Neural cell (in vitro differentiated cells): ENCODE measurements around the gene HS6ST1. TPM values are rescaled to one million over a fixed set of nuclear protein-coding genes. Genes with fewer than 3 reads are reported as not detected.

Experiments used
- H2AFZ ChIP-seq: fragments of 200-600, 300-800 bp; sonication (generic), shearing (Covaris generic); 2 replicates; pipeline ENCODE4 v1.6.0; 2014; ENCODE audit warnings: low read depth, mild to moderate bottlenecking, antibody characterized with exemption, low read length, moderate library complexity
- H3F3A ChIP-seq: fragments of 200-600 bp; shearing (Covaris generic); 2 replicates; pipeline ENCODE4 v1.6.1; 2016; ENCODE audit warnings: mild to moderate bottlenecking, moderate library complexity, mixed read lengths, antibody characterized with exemption, low read length; ENCODE audit not compliant: insufficient read depth, poor library complexity, severe bottlenecking
- H3K27ac ChIP-seq: fragments of 200-600, 300-800 bp; sonication (generic), shearing (Covaris generic); 2 replicates; pipeline ENCODE4 v1.5.1; 2014; ENCODE audit warnings: mild to moderate bottlenecking, low read length, moderate library complexity
- H3K27me3 ChIP-seq: fragments of 300-800, 200-600 bp; sonication (generic), shearing (Covaris generic); 2 replicates; pipeline ENCODE4 v1.6.0; 2014; ENCODE audit warnings: mild to moderate bottlenecking, low read depth, low read length, moderate library complexity; ENCODE audit not compliant: insufficient read depth
- H3K36me3 ChIP-seq: fragments of 300-800, 200-600 bp; sonication (generic), shearing (Covaris generic); 2 replicates; pipeline ENCODE4 v1.5.1; 2014; ENCODE audit warnings: mild to moderate bottlenecking, antibody characterized with exemption, low read length, moderate library complexity; ENCODE audit not compliant: insufficient read depth
- H3K4me2 ChIP-seq: fragments of 300-800, 200-600 bp; sonication (generic), shearing (Covaris generic); 2 replicates; pipeline ENCODE4 v1.6.0; 2014; ENCODE audit warnings: mild to moderate bottlenecking, low read length
- H3K4me3 ChIP-seq: fragments of 300-800, 200-600 bp; sonication (generic), shearing (Covaris generic); 2 replicates; pipeline ENCODE4 v1.5.1; 2014; ENCODE audit warnings: mild to moderate bottlenecking, low read length, moderate library complexity
- H3K79me2 ChIP-seq: fragments of 200-600 bp; shearing (Covaris generic); replicated peaks from 2 replicates; pipeline ENCODE4 v1.6.0; 2014; ENCODE audit warnings: mild to moderate bottlenecking, low read length, moderate library complexity; ENCODE audit not compliant: insufficient read depth
- H3K9ac ChIP-seq: fragments of 300-800, 200-600 bp; sonication (generic), shearing (Covaris generic); 2 replicates; pipeline ENCODE4 v1.6.1; 2016; ENCODE audit warnings: mild to moderate bottlenecking, low read length, mixed read lengths
- H3K9me2 ChIP-seq: fragments of 200-600 bp; shearing (Covaris generic); 2 replicates; pipeline ENCODE4 v1.6.1; 2016; ENCODE audit warnings: mild to moderate bottlenecking, low read length, mixed read lengths; ENCODE audit not compliant: insufficient read depth
- H3K9me3 ChIP-seq: fragments of 200-600, 300-800 bp; sonication (generic), shearing (Covaris generic); 2 replicates; pipeline ENCODE4 v1.6.1; 2016; ENCODE audit warnings: mild to moderate bottlenecking, mixed run types, low read length, moderate library complexity, mixed read lengths
- H4K20me1 ChIP-seq: fragments of 200-600 bp; shearing (Covaris generic); 2 replicates; pipeline ENCODE4 v1.6.1; 2016; ENCODE audit warnings: mild to moderate bottlenecking, mixed run types; ENCODE audit not compliant: insufficient read depth
- EP300 ChIP-seq: fragments of 450-650 bp; conservative IDR thresholded peaks from 2 replicates; pipeline ENCODE4 v1.6.1; 2014; ENCODE audit warnings: antibody characterized with exemption, mild to moderate bottlenecking, moderate library complexity; ENCODE audit not compliant: poor library complexity, severe bottlenecking
- EZH2 ChIP-seq: fragments of 200-600, 300-800 bp; shearing (Covaris generic), sonication (generic); IDR thresholded peaks from 2 replicates; pipeline ENCODE4 v1.6.1; 2014; ENCODE audit warnings: antibody characterized with exemption, low read length, borderline replicate concordance, mild to moderate bottlenecking; ENCODE audit not compliant: insufficient read depth, poor library complexity, severe bottlenecking
- MXI1 ChIP-seq: fragments of 450-650 bp; conservative IDR thresholded peaks from 2 replicates; pipeline ENCODE4 v1.6.1; 2014; ENCODE audit warnings: antibody characterized with exemption, mild to moderate bottlenecking; ENCODE audit not compliant: poor library complexity, severe bottlenecking
- POLR2AphosphoS5 ChIP-seq: IDR thresholded peaks from 2 replicates; pipeline ENCODE4 v1.6.1; 2012
- RAD21 ChIP-seq: fragments of 450-650 bp; conservative IDR thresholded peaks from 2 replicates; pipeline ENCODE4 v1.6.1; 2014; ENCODE audit warnings: antibody characterized with exemption, mild to moderate bottlenecking, moderate library complexity
- SMC3 ChIP-seq: fragments of 450-650 bp; conservative IDR thresholded peaks from 2 replicates; pipeline ENCODE4 v1.6.1; 2014; ENCODE audit warnings: antibody characterized with exemption, mild to moderate bottlenecking, moderate library complexity; ENCODE audit not compliant: poor library complexity
- TAF1 ChIP-seq: IDR thresholded peaks from 2 replicates; pipeline ENCODE4 v1.6.1; 2012; ENCODE audit warnings: low read depth
- polyA plus RNA-seq: library from polyadenylated mRNA; depleted of rRNA; stranded (reverse); fragments of >200 nt; gene quantifications from 2 replicates; pipeline ENCODE4 v1.2.3, GENCODE V29; 2014
- TF ChIP-seq, protein P1 (sequence below): fragments of 450-650 bp; IDR thresholded peaks from 2 replicates; pipeline ENCODE4 v1.5.1; 2014; ENCODE audit warnings: antibody characterized with exemption, mild to moderate bottlenecking, moderate library complexity; ENCODE audit not compliant: poor library complexity, severe bottlenecking
- TF ChIP-seq, protein P2 (sequence below): IDR thresholded peaks from 2 replicates; pipeline ENCODE4 v1.6.1; 2012; ENCODE audit warnings: borderline replicate concordance

The HS6ST1 gene
- polyA plus RNA-seq, 1 donor from 2014 or later, result 44.1 TPM

DNA sequence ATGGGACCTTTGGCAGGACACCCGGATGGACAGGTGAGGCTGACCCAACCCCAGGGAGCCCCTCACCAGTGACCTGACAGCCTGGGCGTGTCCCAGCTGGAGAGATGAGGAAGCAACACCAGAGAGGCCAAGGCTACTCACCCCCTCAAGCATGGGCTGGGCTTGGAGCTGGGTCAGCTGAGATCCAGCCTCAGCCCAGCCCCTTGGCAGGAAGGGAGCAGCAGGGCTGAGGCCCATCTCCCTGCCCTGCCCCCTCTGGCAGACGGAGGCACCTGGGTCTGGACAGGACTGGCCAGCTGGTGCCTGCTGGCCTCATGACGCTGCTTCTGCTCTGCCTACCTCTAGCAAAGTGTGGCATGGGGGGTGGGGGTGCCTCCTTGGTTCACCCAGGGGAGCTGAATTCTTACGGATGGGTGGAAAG is 37.8 kb downstream of the HS6ST1 start:
- Histone ChIP-seq H3K9me2 (no peaks in the 10 kb centered on the region), H3K9me3 (no peaks in the 10 kb centered on the region), H3K27ac (no peak overlapping the region), H3K4me3 (no peak overlapping the region), H3F3A (no peaks in the 10 kb centered on the region), H3K27me3 (no peaks in the 10 kb centered on the region), H3K4me2 (no peak overlapping the region), H3K36me3 (peaks cover under 1% of the 10 kb centered on the region), H4K20me1 (no peaks in the 10 kb centered on the region), H3K9ac (no peak overlapping the region), H3K79me2 (no peaks in the 10 kb centered on the region), H2AFZ (no peak overlapping the region)
- TF ChIP-seq EP300, result no peak
- TF ChIP-seq POLR2AphosphoS5, result no peak
- no peak for TF ChIP-seq SMC3
- TF ChIP-seq TAF1, result no peak
- no peak for TF ChIP-seq MXI1

DNA sequence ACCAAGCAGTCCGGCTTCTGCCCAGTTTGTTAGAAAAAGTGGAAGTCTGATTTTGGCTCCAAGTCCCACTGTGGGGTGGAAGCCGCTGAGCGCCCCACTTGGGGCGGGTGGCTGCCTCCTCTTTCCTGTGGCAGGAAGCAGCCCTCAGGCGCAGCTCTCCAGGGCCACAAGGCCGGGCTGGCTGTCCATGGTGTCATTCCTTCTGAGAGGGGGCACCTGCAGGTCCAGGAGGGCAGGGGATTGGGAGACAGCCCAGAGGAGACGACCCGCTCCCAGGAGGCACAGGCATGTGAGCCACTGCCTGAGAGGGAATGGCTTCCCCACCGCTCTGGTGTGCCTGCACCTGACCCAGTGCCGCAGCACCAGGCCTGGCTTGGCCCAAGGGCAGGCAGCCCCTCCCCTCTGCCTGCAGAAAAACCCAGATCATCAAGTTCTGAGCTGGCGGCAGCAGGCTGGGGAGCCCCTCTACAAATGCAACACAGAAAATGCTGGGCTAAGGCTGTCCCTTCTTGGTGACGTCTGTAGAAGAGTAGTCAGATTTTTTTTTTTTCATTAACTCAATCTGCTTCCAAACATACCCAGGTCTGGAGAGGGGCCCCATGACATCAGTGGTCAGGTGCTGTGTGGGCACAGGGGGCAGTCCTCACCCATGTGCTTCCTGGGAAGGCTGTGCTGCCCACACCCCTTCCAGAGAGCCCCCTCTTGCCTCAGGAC is 38.4 kb downstream of the HS6ST1 start:
- Histone ChIP-seq H3K9me2 (no peaks in the 10 kb centered on the region), H3K9ac (no peak overlapping the region), H3K27ac (no peak overlapping the region), H3F3A (no peaks in the 10 kb centered on the region), H4K20me1 (no peaks in the 10 kb centered on the region), H3K36me3 (peaks cover 6% of the 10 kb centered on the region), H3K27me3 (no peaks in the 10 kb centered on the region), H3K4me2 (no peak overlapping the region), H3K79me2 (no peaks in the 10 kb centered on the region), H2AFZ (no peak overlapping the region), H3K4me3 (no peak overlapping the region), H3K9me3 (no peaks in the 10 kb centered on the region)
- TF ChIP-seq, protein P1, sequence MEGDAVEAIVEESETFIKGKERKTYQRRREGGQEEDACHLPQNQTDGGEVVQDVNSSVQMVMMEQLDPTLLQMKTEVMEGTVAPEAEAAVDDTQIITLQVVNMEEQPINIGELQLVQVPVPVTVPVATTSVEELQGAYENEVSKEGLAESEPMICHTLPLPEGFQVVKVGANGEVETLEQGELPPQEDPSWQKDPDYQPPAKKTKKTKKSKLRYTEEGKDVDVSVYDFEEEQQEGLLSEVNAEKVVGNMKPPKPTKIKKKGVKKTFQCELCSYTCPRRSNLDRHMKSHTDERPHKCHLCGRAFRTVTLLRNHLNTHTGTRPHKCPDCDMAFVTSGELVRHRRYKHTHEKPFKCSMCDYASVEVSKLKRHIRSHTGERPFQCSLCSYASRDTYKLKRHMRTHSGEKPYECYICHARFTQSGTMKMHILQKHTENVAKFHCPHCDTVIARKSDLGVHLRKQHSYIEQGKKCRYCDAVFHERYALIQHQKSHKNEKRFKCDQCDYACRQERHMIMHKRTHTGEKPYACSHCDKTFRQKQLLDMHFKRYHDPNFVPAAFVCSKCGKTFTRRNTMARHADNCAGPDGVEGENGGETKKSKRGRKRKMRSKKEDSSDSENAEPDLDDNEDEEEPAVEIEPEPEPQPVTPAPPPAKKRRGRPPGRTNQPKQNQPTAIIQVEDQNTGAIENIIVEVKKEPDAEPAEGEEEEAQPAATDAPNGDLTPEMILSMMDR, result no peak
- TF ChIP-seq RAD21 (no peak), SMC3 (no peak), TAF1 (no peak), EZH2 (no peak), MXI1 (no peak), EP300 (no peak), POLR2AphosphoS5 (no peak)
- TF ChIP-seq, protein P2, sequence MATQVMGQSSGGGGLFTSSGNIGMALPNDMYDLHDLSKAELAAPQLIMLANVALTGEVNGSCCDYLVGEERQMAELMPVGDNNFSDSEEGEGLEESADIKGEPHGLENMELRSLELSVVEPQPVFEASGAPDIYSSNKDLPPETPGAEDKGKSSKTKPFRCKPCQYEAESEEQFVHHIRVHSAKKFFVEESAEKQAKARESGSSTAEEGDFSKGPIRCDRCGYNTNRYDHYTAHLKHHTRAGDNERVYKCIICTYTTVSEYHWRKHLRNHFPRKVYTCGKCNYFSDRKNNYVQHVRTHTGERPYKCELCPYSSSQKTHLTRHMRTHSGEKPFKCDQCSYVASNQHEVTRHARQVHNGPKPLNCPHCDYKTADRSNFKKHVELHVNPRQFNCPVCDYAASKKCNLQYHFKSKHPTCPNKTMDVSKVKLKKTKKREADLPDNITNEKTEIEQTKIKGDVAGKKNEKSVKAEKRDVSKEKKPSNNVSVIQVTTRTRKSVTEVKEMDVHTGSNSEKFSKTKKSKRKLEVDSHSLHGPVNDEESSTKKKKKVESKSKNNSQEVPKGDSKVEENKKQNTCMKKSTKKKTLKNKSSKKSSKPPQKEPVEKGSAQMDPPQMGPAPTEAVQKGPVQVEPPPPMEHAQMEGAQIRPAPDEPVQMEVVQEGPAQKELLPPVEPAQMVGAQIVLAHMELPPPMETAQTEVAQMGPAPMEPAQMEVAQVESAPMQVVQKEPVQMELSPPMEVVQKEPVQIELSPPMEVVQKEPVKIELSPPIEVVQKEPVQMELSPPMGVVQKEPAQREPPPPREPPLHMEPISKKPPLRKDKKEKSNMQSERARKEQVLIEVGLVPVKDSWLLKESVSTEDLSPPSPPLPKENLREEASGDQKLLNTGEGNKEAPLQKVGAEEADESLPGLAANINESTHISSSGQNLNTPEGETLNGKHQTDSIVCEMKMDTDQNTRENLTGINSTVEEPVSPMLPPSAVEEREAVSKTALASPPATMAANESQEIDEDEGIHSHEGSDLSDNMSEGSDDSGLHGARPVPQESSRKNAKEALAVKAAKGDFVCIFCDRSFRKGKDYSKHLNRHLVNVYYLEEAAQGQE, result no peak
